Activated CD4-positive, alpha-beta T cell treated with anti-CD3 and anti-CD28 coated beads, Interleukin-2, amount 50 U/mL, for 48 hours (primary cell): ENCODE data around the gene CYREN.
"Not testable (repeated sequence)": the region's sequence is repeated elsewhere in the genome, so short reads cannot be mapped to it uniquely, and the experiment has no call there.

ENCODE experiments used
- DNase-seq, 2 experiments: peaks; one replicate each; pipeline ENCODE4 v3.0.0-alpha.2; 2020

CYREN gene

GRCh38 chr7:135170274-135170997 is at the start of gene CYREN:
TSS of gene CYREN (minus strand) at chr7:135170707. CDS start at chr7:135168922, 1,785 bp downstream.
- peak; percentile 93 to 95 for DNase-seq

- DNase-seq: no peak
These were observed 47.4 kb upstream of the CYREN start for GRCh38 chr7:135217645-135218509.

- DNase-seq: no peak
These were observed 45.2 kb upstream of the CYREN start for GRCh38 chr7:135215698-135216097.

- DNase-seq: no peak
These were observed 44.7 kb upstream of the CYREN start for GRCh38 chr7:135215180-135215579.

GRCh38 chr7:135213831-135214230 is 43.3 kb upstream of the CYREN start:
- no peak for DNase-seq

GRCh38 chr7:135211946-135212685 is 41.6 kb upstream of the CYREN start:
- DNase-seq: not testable (repeated sequence)

GRCh38 chr7:135211179-135211945 is 40.9 kb upstream of the CYREN start, which contains the start of gene WDR91:
TSS of gene WDR91 (minus strand) at chr7:135211526. CDS start at chr7:135211502, 24 bp downstream.
- peak; percentile 96 to 97 for DNase-seq

GRCh38 chr7:135210888-135211178 is 40.3 kb upstream of the CYREN start:
- no peak for DNase-seq

GRCh38 chr7:135209225-135209834 is 38.8 kb upstream of the CYREN start:
- no peak for DNase-seq

GRCh38 chr7:135208102-135208793 is 37.7 kb upstream of the CYREN start:
- no peak for DNase-seq

GRCh38 chr7:135207406-135208101 is 37.0 kb upstream of the CYREN start:
- no peak for DNase-seq

- DNase-seq: no peak
These were observed 36.5 kb upstream of the CYREN start for GRCh38 chr7:135206941-135207391.

GRCh38 chr7:135205850-135206249 is 35.3 kb upstream of the CYREN start:
- no peak for DNase-seq

GRCh38 chr7:135204876-135205275 is 34.4 kb upstream of the CYREN start:
- no peak for DNase-seq

GRCh38 chr7:135204341-135204749 is 33.8 kb upstream of the CYREN start:
- no peak for DNase-seq

GRCh38 chr7:135201350-135201749 is 30.8 kb upstream of the CYREN start:
- DNase-seq: no peak

- no peak for DNase-seq
These were observed 30.4 kb upstream of the CYREN start for GRCh38 chr7:135200821-135201331.

GRCh38 chr7:135199439-135199838 is 28.9 kb upstream of the CYREN start:
- DNase-seq: no peak

- no peak for DNase-seq
These were observed 27.6 kb upstream of the CYREN start for GRCh38 chr7:135197906-135198655.

GRCh38 chr7:135197343-135197742 is 26.8 kb upstream of the CYREN start:
- DNase-seq: no peak
